ENCODE measurements around the gene ZNF521. TPM values are rescaled to one million over a fixed set of nuclear protein-coding genes. Genes with fewer than 3 reads are reported as not detected.
"Not testable (repeated sequence)": the region's sequence is repeated elsewhere in the genome, so short reads cannot be mapped to it uniquely, and the experiment has no call there.

The ZNF521 gene
- polyA plus RNA-seq, 1 experiment, result 25.9 TPM

DNA sequence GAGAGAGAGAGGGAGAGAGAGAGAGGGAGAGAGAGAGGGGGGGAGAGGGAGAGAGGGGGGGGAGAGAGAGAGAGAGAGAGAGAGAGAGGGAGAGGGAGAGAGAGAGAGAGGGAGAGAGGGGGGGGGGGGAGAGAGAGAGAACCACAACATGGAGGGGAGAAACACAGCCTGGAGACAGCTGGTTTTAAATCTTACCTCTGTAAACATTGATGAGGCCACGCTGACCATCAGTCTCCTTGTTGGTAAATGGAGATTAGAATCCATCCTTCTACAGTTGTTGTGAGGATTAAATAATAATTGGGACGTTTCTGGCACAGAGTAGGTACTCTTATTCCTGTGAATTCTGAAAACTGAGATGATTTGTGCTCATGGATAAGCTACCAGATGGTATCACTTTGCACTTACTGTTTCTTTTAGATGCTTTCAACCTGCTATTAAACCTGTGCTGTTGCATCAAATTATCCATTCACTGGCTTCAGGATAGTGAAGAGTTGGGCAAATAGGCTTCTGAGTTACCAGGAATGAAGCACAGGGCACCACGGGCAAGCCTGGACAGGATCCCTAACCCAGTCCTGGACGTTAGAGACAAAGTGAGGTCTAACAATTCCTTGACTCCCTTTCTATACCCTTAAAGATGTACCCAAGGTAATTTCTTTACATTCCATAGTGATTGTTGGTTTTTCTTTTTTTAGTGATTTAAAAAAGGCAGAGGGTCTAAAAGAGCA lies 318.1 kb downstream of the ZNF521 start:
- no peak for DNase-seq (ENCODE audit: low read depth, low spot score)
- Histone ChIP-seq H3K27me3 (ENCODE audit: control insufficient read depth, insufficient read depth, low read length) (peaks cover 15% of the 10 kb centered on the region), H3K9me3 (ENCODE audit: control insufficient read depth, insufficient read depth, low read length) (no peaks in the 10 kb centered on the region), H3K4me3 (ENCODE audit: low read depth, low read length) (no peak overlapping the region), H3K27ac (ENCODE audit: low read depth, low read length) (no peak overlapping the region)
- CTCF ChIA-PET, result no interaction called here
- TF ChIP-seq, protein P1, sequence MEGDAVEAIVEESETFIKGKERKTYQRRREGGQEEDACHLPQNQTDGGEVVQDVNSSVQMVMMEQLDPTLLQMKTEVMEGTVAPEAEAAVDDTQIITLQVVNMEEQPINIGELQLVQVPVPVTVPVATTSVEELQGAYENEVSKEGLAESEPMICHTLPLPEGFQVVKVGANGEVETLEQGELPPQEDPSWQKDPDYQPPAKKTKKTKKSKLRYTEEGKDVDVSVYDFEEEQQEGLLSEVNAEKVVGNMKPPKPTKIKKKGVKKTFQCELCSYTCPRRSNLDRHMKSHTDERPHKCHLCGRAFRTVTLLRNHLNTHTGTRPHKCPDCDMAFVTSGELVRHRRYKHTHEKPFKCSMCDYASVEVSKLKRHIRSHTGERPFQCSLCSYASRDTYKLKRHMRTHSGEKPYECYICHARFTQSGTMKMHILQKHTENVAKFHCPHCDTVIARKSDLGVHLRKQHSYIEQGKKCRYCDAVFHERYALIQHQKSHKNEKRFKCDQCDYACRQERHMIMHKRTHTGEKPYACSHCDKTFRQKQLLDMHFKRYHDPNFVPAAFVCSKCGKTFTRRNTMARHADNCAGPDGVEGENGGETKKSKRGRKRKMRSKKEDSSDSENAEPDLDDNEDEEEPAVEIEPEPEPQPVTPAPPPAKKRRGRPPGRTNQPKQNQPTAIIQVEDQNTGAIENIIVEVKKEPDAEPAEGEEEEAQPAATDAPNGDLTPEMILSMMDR (IDR thresholded peaks at IDR 0.05; ENCODE audit: low read depth, low read length), result no peak
- POLR2A ChIA-PET, result no interaction called here

GRCh38 chr18:25033175-25033574 lies 318.8 kb downstream of the ZNF521 start:
- peaks cover 15% of the 10 kb centered on the region for H3K27me3 ChIP-seq (ENCODE audit: control insufficient read depth, insufficient read depth, low read length)
- DNase-seq (ENCODE audit: low read depth, low spot score); CTCF ChIA-PET; H3K27ac ChIP-seq (ENCODE audit: low read depth, low read length); H3K4me3 ChIP-seq (ENCODE audit: low read depth, low read length); POLR2A ChIA-PET; H3K9me3 ChIP-seq (ENCODE audit: control insufficient read depth, insufficient read depth, low read length): not testable (repeated sequence)

- POLR2A ChIA-PET, result no interaction called here
- DNase-seq (ENCODE audit: low read depth, low spot score), result no peak
- H3K27ac ChIP-seq (ENCODE audit: low read depth, low read length), result no peak overlapping the region
- H3K27me3 ChIP-seq (ENCODE audit: control insufficient read depth, insufficient read depth, low read length), result peaks cover 12% of the 10 kb centered on the region
- no peak overlapping the region for H3K4me3 ChIP-seq (ENCODE audit: low read depth, low read length)
- H3K9me3 ChIP-seq (ENCODE audit: control insufficient read depth, insufficient read depth, low read length), result no peaks in the 10 kb centered on the region
- TF ChIP-seq, protein P1 (IDR thresholded peaks at IDR 0.05; ENCODE audit: low read depth, low read length), result no peak
- CTCF ChIA-PET, result no interaction called here
These were observed 322.2 kb downstream of the ZNF521 start for GRCh38 chr18:25029802-25030201.

DNA sequence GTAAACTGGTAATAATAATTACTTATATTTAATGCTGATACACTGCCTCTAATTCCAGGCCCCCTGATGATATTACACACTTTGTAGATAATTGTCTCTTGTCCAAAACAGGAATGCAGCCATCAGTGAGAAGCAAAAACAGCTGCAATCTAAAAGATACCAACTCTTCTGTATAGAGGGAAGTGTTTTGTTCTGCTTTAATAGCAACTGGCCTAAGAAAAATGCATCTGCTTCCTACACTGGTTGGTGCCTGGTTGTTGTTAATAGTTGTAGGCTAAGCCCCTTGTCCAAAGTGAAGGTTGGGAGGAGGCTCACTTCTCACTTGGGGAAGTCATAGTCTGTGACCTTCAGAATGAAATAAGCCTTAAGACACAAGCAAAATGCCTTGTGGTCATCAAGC lies 332.0 kb downstream of the ZNF521 start:
- TF ChIP-seq, protein P1 (IDR thresholded peaks at IDR 0.05; ENCODE audit: low read depth, low read length), result no peak
- DNase-seq (ENCODE audit: low read depth, low spot score), result no peak
- Histone ChIP-seq H3K27ac (ENCODE audit: low read depth, low read length) (no peak overlapping the region), H3K4me3 (ENCODE audit: low read depth, low read length) (no peak overlapping the region), H3K9me3 (ENCODE audit: control insufficient read depth, insufficient read depth, low read length) (peaks cover 5% of the 10 kb centered on the region; the same call in 1 of the 2 replicates), H3K27me3 (ENCODE audit: control insufficient read depth, insufficient read depth, low read length) (peaks cover 4% of the 10 kb centered on the region)
- CTCF ChIA-PET, result no interaction called here
- POLR2A ChIA-PET, result no interaction called here

- H3K27ac ChIP-seq (ENCODE audit: low read depth, low read length), result no peak overlapping the region
- no peak overlapping the region for H3K4me3 ChIP-seq (ENCODE audit: low read depth, low read length)
- H3K9me3 ChIP-seq (ENCODE audit: control insufficient read depth, insufficient read depth, low read length), result peaks cover 5% of the 10 kb centered on the region; the same call in 1 of the 2 replicates
- DNase-seq (ENCODE audit: low read depth, low spot score), result no peak
- TF ChIP-seq, protein P1 (IDR thresholded peaks at IDR 0.05; ENCODE audit: low read depth, low read length), result no peak
- CTCF ChIA-PET, result interaction anchor here (0.6 kb wide), 1 partner anchor 12 kb away, joined by 3 read pairs; no protein-coding TSS in a partner anchor
- POLR2A ChIA-PET, result no interaction called here
- H3K27me3 ChIP-seq (ENCODE audit: control insufficient read depth, insufficient read depth, low read length), result peaks cover 4% of the 10 kb centered on the region
These were observed 332.7 kb downstream of the ZNF521 start for GRCh38 chr18:25019086-25019860.

All from AG04450 (cell line).